Measurements from ENCODE around the gene NDUFA7. TPM values are rescaled to one million over a fixed set of nuclear protein-coding genes. Genes with fewer than 3 reads are reported as not detected.

Gene NDUFA7
- total and polyA plus RNA-seq, 2 of the 13 experiments (the other 11 are each of a cell fraction or from before 2014, with no cell fraction given) = 64.5 to 71.5 TPM

DNA sequence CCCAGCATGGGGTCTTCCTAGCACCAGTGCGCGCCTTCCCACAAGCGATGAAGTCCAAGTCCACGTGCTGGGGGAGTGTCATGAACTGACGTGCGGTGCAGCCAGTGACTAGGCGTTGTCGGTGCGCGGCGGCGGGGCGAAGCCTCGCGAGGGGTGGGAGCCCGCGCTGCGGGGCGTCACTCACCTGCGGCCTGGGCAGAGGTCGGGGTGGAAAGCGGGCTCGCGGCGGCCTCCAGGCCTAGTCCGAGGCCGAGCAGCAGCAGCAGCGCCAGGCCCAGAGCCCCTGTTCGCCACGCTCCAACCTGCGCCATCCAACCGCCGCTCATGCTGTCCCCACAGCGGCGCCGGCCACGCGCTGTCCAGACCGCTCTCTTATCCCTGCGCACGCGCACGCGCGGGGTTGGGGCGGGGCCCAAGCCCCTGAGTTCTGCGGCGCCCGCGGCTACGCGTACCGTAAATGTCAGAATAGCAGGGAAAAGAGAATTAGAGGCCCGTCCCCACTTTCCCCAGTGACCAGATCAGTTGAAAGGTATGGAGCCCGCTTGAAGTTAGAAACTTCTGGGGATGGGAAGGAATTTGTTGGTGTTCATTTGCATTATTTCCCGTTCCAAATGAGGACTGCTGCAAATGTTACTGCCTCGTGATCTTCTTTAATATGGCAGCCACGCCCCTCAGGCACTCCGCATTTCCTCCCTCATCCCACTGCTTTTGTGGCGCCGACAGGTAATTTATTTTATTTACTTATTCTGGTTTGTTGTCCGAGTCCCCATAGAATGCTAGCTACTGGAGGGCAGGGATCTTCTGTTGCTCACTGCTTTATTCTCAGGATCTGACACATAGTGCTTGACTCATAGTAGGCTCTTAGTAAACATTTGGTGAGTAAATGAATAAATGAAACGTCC lies 13.0 kb downstream of the NDUFA7 start, which contains the start of gene CD320:
CD320 (minus strand) TSS at position 394 of the 902 bp plus-strand sequence; CDS start at position 326, 68 bp downstream.
- ChIA-PET CTCF (ENCODE audit: low intra/inter-chr PET ratio, low total read pairs) (no interaction called here), POLR2A (interaction anchor here (5.8 kb wide), 1 partner anchor 12 kb away, joined by 39 read pairs; the partner anchor contains the start of genes NDUFA7 and RPS28)
- Histone ChIP-seq H3K4me3 (replicated peaks in 1 of 3; ENCODE audit: insufficient read depth in 1 of 3, low read depth in 2 of 3, low read length in 3 of 3) (peak within 1 kb of the TSS; percentile 50 to 77 (median 66)), H3K79me2 (ENCODE audit: insufficient read depth, low read length) (peaks cover 17% of the 10 kb centered on the region), H3K9me3 (ENCODE audit: low read length) (no peaks in the 10 kb centered on the region), H3K4me1 (ENCODE audit: insufficient read depth, low read length) (peaks cover 39% of the 10 kb centered on the region), H3K4me2 (ENCODE audit: low read depth, low read length) (peak within 1 kb of the TSS; percentile 98), H2AFZ (ENCODE audit: low read length) (no peak within 1 kb of the TSS), H3K36me3 (replicated peaks in 1 of 2; ENCODE audit: control insufficient read depth in 1 of 2, insufficient read depth in 2 of 2, low read length in 2 of 2) (peaks cover 15 to 25% of the 10 kb centered on the region in 2 experiments; a peak in 4 of 5 replicates), H3K27me3 (ENCODE audit: control insufficient read depth in 1 of 2, insufficient read depth in 2 of 2, low read length in 2 of 2) (no peaks in the 10 kb centered on the region), H3K27ac (ENCODE audit: extremely low read length, insufficient read depth, low read length) (peak within 1 kb of the TSS; percentile 85), H3K9ac (ENCODE audit: insufficient read depth, low read depth, low read length) (peak within 1 kb of the TSS; percentile 89), H4K20me1 (ENCODE audit: insufficient read depth, low read length) (no peaks in the 10 kb centered on the region)
- WGBS (ENCODE audit: low lambda C conversion rate) = 14% methylated on average over 10 of the region's 63 CpGs
- in situ Hi-C loops (cut with HindIII; ENCODE audit: extremely low pct_ligation_motif_present, low pct_unique_long_range_greater_than_20kb) = loop anchor here (5.0 kb wide), 1 partner anchor 46 kb away; no protein-coding TSS in a partner anchor
- ATAC-seq = peak; percentile 89
- peak; percentile 57 for FAIRE-seq
- DNase-seq (ENCODE audit: low spot score) = peak; percentile 86
- intact Hi-C loops (cut with micrococcal nuclease; ENCODE audit: unreplicated experiment) = no loop called here
- BruUV-seq (replicated peaks) = TSS peak; percentile 91
- TF ChIP-seq TGIF2 (CRISPR knock-in tag; IDR thresholded peaks at IDR 0.05) = peak; percentile 95
- TF ChIP-seq YEATS2 (CRISPR knock-in tag; IDR thresholded peaks at IDR 0.05; ENCODE audit: borderline replicate concordance) = peak; percentile 84
- TF ChIP-seq ZNF335 (CRISPR knock-in tag; IDR thresholded peaks at IDR 0.05) = peak; percentile 25; the same call in 1 of the 2 replicates
- TF ChIP-seq, protein P1, sequence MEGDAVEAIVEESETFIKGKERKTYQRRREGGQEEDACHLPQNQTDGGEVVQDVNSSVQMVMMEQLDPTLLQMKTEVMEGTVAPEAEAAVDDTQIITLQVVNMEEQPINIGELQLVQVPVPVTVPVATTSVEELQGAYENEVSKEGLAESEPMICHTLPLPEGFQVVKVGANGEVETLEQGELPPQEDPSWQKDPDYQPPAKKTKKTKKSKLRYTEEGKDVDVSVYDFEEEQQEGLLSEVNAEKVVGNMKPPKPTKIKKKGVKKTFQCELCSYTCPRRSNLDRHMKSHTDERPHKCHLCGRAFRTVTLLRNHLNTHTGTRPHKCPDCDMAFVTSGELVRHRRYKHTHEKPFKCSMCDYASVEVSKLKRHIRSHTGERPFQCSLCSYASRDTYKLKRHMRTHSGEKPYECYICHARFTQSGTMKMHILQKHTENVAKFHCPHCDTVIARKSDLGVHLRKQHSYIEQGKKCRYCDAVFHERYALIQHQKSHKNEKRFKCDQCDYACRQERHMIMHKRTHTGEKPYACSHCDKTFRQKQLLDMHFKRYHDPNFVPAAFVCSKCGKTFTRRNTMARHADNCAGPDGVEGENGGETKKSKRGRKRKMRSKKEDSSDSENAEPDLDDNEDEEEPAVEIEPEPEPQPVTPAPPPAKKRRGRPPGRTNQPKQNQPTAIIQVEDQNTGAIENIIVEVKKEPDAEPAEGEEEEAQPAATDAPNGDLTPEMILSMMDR (CRISPR knock-in tag; IDR thresholded peaks at IDR 0.05) = no peak; the same call in none of the 2 replicates
- TF ChIP-seq NFYC (CRISPR knock-in tag; IDR thresholded peaks at IDR 0.05) = peak; percentile 85
- TF ChIP-seq ZBTB10 (CRISPR knock-in tag; IDR thresholded peaks at IDR 0.05; ENCODE audit: borderline replicate concordance) = peak; percentile 49; the same call in 1 of the 2 replicates
- no peak for TF ChIP-seq STAT5B (CRISPR knock-in tag; IDR thresholded peaks at IDR 0.05)
- TF ChIP-seq ZNF513 (CRISPR knock-in tag; conservative IDR thresholded peaks at IDR 0.05) = peak; percentile 72; the same call in 1 of the 2 replicates
- TF ChIP-seq ATRX (CRISPR knock-in tag; IDR thresholded peaks at IDR 0.05; ENCODE audit: borderline replicate concordance) = no peak
- no peak for TF ChIP-seq SMARCE1 (IDR thresholded peaks at IDR 0.05; ENCODE audit: borderline replicate concordance)
- no peak for TF ChIP-seq CENPX (CRISPR knock-in tag; IDR thresholded peaks at IDR 0.05)
- no peak; the same call in none of the 2 replicates for TF ChIP-seq RAD21 (CRISPR knock-in tag; IDR thresholded peaks at IDR 0.05)
- no peak; the same call in 1 of the 2 replicates for TF ChIP-seq ZBTB21 (CRISPR knock-in tag; IDR thresholded peaks at IDR 0.05)
- TF ChIP-seq ZNF20 (CRISPR knock-in tag; IDR thresholded peaks at IDR 0.05) = no peak
- peak; percentile 90 for TF ChIP-seq ZNF614 (CRISPR knock-in tag; IDR thresholded peaks at IDR 0.05; ENCODE audit: borderline replicate concordance)
- peak; percentile 96; the same call in 2 of the 3 replicates for TF ChIP-seq MXI1 (IDR thresholded peaks at IDR 0.05; ENCODE audit: borderline replicate concordance, low read depth, low read length)

Data from HepG2 (cell line).